Dedifferentiated amniotic fluid mesenchymal stem cell (primary cell): ENCODE measurements around the gene CARD19.
"Not testable (repeated sequence)": the region's sequence is repeated elsewhere in the genome, so short reads cannot be mapped to it uniquely, and the experiment has no call there.

Source experiments
- DNase-seq: peaks from one replicate; pipeline ENCODE4 v3.0.0-alpha.2; 2016; ENCODE audit errors: extremely low spot score

CARD19 gene

GRCh38 chr9:93088656-93089015 is 7.4 kb upstream of the CARD19 start:
- no peak for DNase-seq

GRCh38 chr9:93089024-93089423 is 7.0 kb upstream of the CARD19 start:
- no peak for DNase-seq

- no peak for DNase-seq
These were observed 6.5 kb upstream of the CARD19 start for GRCh38 chr9:93089481-93089991.

- no peak for DNase-seq
These were observed 5.8 kb upstream of the CARD19 start for GRCh38 chr9:93090091-93090655.

- no peak for DNase-seq
These were observed 5.0 kb upstream of the CARD19 start for GRCh38 chr9:93091056-93091452.

GRCh38 chr9:93091453-93092081 is 4.5 kb upstream of the CARD19 start:
- DNase-seq: peak; percentile 24

DNA sequence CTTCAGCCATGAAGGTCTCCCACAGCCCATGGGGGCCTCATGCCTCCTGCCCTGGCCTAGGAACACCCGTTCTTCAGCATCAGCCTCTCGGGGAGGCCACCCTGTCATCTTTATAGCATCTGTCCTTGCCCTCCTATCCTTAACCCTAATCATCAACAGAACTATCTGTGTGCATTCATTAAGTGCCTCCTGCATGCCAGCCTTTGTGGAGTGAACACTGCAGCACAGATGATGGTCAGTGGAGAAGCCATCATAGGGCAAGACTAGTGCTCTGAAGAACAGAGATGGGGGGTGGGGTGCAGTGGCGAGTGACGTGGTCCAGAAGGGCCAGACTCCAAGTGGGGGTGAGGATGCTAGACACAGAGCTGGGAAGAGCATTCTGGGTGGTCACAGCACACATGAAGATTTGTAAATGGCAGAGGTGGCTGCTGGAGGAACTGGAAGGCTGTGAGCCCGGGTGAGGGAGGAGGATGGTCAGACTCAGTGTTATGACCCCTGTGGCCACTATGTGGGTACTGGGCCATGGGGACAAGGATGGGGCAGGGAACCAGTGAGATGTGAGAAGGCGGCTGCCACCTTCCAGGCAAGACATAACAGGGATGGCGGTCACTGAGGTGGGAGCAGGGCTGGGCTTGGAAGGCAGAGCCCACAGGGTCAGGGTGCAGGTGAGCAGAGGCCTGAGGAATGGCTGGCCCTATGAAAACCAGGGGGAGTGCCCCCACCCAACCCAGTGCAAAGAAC is 3.6 kb upstream of the CARD19 start:
- no peak for DNase-seq

DNA sequence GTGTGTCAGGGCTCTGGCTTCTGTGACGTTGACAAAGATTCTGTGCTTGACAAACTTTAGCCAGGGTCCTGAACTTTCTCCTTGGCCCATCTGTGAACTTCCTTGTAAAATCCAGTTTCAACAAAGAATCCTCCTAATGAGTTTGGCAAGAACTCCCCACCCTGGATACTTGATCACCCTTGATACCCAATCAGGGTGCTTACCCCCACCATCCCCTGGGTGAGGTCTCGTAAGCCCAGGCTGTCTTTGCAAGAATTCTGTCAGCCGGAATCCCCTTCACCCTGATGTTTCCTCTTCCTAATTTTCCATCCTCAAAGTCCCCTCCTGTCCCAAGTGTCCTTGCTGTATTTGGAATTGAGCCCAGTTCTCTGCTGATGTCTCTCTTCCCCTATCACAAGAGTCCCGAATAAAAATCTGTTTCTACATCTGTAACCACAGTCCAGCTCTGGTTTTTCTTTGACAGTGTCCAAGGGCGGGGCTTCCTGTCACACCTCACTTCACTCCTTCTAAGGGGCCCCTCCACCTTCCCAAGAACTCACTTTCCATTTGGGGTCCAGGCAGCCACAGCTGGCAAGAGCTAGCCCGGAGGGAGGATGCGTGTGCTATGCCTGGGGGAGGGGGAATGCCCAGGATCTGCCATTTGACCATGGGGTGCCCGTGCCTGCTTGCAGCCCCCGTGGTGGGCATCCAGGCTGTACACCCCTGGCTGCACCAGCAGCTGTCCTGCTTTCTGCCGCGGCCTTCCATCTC is 2.7 kb upstream of the CARD19 start:
- no peak for DNase-seq

DNA sequence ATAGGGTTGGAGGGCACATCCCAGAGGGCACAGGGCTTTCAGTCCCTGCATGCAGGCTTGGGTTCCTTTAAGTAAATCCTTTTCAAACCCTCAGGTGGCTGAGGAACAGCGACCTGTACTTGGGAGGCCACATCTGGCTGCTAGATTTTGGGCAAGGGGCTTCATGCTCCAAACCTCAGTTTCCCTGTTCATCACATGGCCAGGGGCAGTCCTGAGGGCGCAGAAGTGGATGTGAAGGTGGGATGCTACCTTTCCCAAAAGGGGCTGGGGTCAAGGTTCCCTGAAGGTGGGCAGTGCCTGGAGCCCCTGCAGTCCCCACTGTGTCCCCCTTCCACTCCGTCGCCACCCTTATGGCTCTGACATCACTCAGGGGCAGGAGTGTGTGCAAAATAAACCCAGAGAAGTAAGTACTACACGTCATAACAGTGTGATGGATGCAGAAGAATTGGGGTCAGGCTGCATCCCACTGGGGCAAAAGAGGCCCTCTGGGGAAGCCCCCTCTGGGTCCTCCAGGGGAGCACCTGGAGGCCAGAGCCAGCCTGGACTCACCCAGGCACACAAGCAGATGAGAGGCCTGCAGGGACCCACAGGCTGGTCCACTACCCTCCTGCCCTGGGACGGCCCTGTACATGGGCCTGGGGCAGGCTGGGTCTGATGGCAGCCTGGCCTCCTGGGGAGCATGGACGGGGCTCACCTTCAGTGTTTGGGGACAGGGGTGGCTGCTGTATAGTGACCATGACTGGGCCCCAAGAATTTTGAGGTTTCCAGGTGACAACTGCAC is 1.9 kb upstream of the CARD19 start:
- no peak for DNase-seq

DNA sequence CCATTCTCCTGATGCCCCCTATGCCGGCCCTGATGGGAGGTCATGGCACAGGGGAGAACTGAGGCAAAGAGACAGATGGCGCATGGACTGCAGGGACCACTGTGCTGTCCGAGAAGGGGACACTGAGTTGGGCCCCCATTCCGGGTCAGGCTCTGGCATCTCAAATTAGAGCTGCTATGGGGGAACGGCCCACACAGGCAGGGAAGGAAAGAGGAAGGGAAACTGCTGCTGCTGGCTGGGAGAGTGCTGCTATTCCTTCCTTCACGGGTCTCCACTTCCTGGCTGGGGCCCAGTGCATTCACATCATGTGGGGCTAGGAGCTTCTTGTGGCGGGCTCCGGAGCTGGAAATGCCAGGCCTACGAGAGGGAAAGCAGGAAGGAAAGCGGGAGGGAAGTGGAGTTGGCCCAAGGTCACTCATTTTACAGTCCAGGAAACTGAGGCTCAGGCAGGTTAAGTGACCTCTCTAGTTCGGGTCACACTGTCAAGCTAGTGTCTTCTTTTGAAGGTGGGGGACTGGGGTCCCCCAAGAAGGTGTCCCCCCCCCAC is 1.3 kb upstream of the CARD19 start:
- no peak for DNase-seq

GRCh38 chr9:93095205-93096130 is 549 bp upstream of the CARD19 start:
- DNase-seq: peak; percentile 98

DNA sequence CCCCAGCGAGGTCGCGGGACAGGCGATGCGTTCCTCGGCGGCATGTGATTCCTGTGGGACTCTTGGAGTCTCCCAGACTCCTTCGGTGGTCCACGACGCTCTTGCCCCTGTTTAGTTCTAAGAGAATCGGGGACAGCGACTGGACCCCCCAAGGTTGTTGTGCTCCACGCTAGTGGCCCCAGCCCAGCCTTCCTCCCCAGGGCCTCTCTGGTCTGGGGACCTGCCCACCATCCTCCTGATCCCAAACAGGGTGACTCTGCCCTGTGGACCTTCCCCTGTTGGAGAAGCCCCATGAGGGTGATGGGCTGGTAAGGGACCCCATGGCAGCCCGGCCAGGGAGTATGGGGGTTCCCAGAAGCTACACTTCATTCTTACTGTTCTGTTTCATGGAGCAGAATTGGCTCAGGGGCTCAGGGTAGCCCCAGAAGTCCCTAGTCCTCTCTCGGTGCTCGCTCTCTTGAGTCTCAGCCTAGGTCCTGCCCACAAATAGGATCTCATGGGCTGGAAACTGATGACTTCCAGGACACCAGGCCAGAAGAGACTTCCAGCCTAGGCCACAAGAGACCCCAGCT is 880 bp downstream of the CARD19 start:
- DNase-seq: no peak

GRCh38 chr9:93097511-93098201 is 1.6 kb downstream of the CARD19 start:
- DNase-seq: no peak

DNA sequence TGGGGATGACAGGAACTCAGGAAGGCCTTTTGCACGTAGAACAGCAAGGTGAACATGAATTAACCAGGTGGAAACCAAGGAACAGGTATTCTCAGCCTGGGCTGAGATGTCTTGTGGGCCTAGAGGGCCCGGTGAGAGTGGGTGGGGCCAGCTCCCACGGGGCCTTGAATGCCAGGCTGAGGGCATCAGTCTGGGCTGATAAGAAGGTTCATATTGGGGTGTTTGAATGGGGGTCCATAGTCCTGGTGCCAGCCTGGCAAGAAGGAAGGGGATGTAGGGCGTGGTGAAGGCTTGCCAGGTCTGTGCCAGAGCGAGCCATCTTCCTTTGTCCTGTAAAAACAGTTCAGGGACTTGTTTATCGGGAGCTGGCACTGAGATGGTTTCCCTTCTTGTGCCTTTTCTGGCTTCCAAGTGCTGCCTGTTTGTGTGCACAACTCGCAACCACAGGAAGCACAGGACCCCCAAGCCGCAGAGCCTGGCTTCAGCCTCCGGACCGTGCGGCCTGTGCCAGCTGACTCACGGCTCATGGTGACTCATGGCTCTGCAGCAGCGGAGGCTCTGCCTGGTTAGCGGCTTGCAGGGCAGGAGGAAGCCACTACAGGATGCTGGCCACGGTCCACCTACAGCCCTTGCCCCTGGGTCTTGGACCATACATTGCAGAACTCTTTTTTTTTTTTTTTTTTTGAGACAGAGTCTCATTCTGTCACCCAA is 2.4 kb downstream of the CARD19 start:
- DNase-seq: peak; percentile 85

- no peak for DNase-seq
These were observed 3.7 kb downstream of the CARD19 start for GRCh38 chr9:93099551-93100275.

DNA sequence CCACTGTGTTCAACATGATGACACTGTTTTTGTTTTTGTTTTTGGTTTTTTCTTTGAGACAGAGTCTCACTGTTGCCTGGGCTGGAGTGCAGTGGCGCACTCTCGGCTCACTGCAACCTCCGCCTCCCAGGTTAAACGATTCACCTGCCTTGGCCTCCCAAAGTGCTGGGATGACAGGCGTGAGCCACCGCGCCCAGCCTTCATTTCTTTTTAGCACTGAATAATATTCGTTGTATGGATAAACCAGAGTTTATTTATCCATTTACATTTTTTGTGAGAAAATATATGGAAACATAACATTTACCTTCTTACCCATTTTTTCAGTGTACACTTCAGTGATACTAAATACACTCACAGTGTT is 4.2 kb downstream of the CARD19 start:
- DNase-seq: no peak

- not testable (repeated sequence) for DNase-seq
These were observed 5.1 kb downstream of the CARD19 start for GRCh38 chr9:93101086-93101485.

- no peak for DNase-seq
These were observed 9.6 kb downstream of the CARD19 start for GRCh38 chr9:93105620-93106019.
